OCI-LY7 (cell line): ENCODE results near the gene FAR1. TPM values are rescaled to one million over a fixed set of nuclear protein-coding genes. Genes with fewer than 3 reads are reported as not detected.
A peak's percentile ranks its signal among the peaks of the same experiment; 100 is the strongest.

Experiments
- BruUV-seq: library from RNA; stranded (reverse); fragments of 400-500 nt; replicated peaks from 2 replicates; lab custom pipeline; 2021; lab: Mats Ljungman, UMichigan
- CTCF ChIA-PET: fragments of 300-600 bp; sonication (Branson Sonifier 250); formaldehyde crosslinking; loops from one replicate; lab custom pipeline; 2022; ENCODE audit warnings: antibody characterized with exemption; ENCODE audit not compliant: unreplicated experiment; lab: Charles Lee
- POLR2A ChIA-PET: fragments of 300-600 bp; sonication (Branson Sonifier 250); formaldehyde crosslinking; loops from one replicate; lab custom pipeline; 2022; ENCODE audit warnings: antibody characterized with exemption; lab: Charles Lee
- DNase-seq: peaks from one replicate; pipeline ENCODE4 v3.0.0-alpha.2; 2015; ENCODE audit warnings: low spot score
- H2AFZ ChIP-seq: fragments of 200-600 bp; sonication (generic), shearing (Covaris generic); 2 replicates; pipeline ENCODE4 v1.6.1; 2014; ENCODE audit warnings: mild to moderate bottlenecking, antibody characterized with exemption, low read length, moderate library complexity
- H3K27ac ChIP-seq: fragments of 200-600 bp; sonication (generic); 2 replicates; pipeline ENCODE4 v1.5.1; 2014; ENCODE audit warnings: mixed run types, low read depth, mild to moderate bottlenecking, moderate library complexity, low read length, inconsistent platforms; ENCODE audit not compliant: poor library complexity, severe bottlenecking
- H3K36me3 ChIP-seq: fragments of 200-600 bp; sonication (generic); 2 replicates; pipeline ENCODE4 v1.6.1; 2014; ENCODE audit warnings: mild to moderate bottlenecking, antibody characterized with exemption, low read length, moderate library complexity, mixed read lengths; ENCODE audit not compliant: insufficient read depth
- H3K4me1 ChIP-seq: fragments of 200-600 bp; sonication (generic); 2 replicates; pipeline ENCODE4 v1.5.1; 2014; ENCODE audit warnings: mild to moderate bottlenecking, low read length; ENCODE audit not compliant: insufficient read depth, poor library complexity, severe bottlenecking
- H3K4me2 ChIP-seq: fragments of 200-600 bp; sonication (generic); 2 replicates; pipeline ENCODE4 v1.6.1; 2014; ENCODE audit warnings: mild to moderate bottlenecking, low read length
- H3K4me3 ChIP-seq: fragments of 200-600 bp; sonication (generic); 2 replicates; pipeline ENCODE4 v1.5.1; 2014; ENCODE audit warnings: mild to moderate bottlenecking, low read depth, low read length; ENCODE audit not compliant: poor library complexity, severe bottlenecking
- H3K79me2 ChIP-seq: fragments of 200-600 bp; sonication (generic); 2 replicates; pipeline ENCODE4 v1.6.1; 2016; ENCODE audit warnings: low read depth, mild to moderate bottlenecking, low read length, moderate library complexity, mixed read lengths; ENCODE audit not compliant: insufficient read depth
- H3K9me2 ChIP-seq: fragments of 200-600 bp; sonication (generic); 2 replicates; pipeline ENCODE4 v1.6.1; 2016; ENCODE audit warnings: mild to moderate bottlenecking, low read length, mixed read lengths; ENCODE audit not compliant: insufficient read depth
- H3K9me3 ChIP-seq: fragments of 200-600 bp; sonication (generic); 2 replicates; pipeline ENCODE4 v1.6.1; 2014; ENCODE audit warnings: mild to moderate bottlenecking, mixed run types, low read length, mixed read lengths
- H4K20me1 ChIP-seq: fragments of 200-600 bp; sonication (generic); 2 replicates; pipeline ENCODE4 v1.6.1; 2014; ENCODE audit warnings: mild to moderate bottlenecking, antibody characterized with exemption, low read length, moderate library complexity, mixed read lengths; ENCODE audit not compliant: insufficient read depth
- EZH2phosphoT487 ChIP-seq: fragments of 200-600 bp; sonication (generic); IDR thresholded peaks from 2 replicates; pipeline ENCODE4 v1.6.1; 2018; ENCODE audit warnings: low read depth, borderline replicate concordance, mild to moderate bottlenecking, mixed run types, antibody characterized with exemption, low read length, moderate library complexity, mixed read lengths
- intact Hi-C: fragments of 100-400 bp; cut with micrococcal nuclease; formaldehyde crosslinking; loops from one replicate; pipeline ENCODE4 v1.10.0; 2022; ENCODE audit not compliant: unreplicated experiment
- total RNA-seq, 2 experiments: library from RNA; depleted of rRNA in 1 of 2; stranded (reverse); fragments of >200 nt in 1 of 2; shearing (Covaris generic) in 1 of 2; gene quantifications; 2 replicates each; pipeline ENCODE4 v1.2.3, GENCODE V29; 2014 to 2022
- TF ChIP-seq, protein P1 (sequence below): fragments of 200-600 bp; sonication (generic); conservative IDR thresholded peaks from 2 replicates; pipeline ENCODE4 v1.5.1; 2014; ENCODE audit warnings: mild to moderate bottlenecking, antibody characterized with exemption, low read length, moderate library complexity, mixed read lengths

The FAR1 gene
- total RNA-seq, 2 experiments from 2014 or later: 52.1 to 87.7 TPM

DNA sequence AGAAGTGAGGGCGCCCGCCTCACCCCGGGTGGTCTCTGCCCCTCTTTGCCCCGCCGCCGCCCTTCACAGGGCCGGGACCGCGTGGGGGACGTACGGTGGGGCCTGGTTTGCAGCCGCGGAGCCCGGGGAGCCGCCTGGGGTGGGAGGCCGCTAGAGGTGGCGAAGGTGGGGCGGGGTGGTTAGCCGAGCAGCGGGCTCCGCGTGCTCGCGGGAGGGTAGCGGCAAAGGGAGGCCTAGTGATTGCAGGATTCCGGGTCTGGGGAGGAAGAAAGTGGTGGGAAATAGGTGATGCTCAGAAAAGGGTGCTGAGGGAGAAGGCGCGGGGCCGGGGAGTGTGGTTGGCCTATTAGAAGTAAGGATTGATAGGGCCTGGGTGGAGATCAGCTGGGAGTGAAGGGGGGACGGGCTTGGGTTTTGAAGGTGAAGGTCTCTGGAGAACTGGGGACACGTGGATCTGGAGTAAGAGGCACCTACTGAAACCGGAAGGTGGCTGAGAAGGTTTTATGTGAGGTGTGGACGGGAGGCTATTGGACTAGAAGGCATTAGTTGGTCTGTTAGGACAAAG is 571 bp downstream of the FAR1 start:
- H4K20me1 ChIP-seq: peaks cover 32% of the 10 kb centered on the region
- TF ChIP-seq EZH2phosphoT487: no peak
- TF ChIP-seq, protein P1, sequence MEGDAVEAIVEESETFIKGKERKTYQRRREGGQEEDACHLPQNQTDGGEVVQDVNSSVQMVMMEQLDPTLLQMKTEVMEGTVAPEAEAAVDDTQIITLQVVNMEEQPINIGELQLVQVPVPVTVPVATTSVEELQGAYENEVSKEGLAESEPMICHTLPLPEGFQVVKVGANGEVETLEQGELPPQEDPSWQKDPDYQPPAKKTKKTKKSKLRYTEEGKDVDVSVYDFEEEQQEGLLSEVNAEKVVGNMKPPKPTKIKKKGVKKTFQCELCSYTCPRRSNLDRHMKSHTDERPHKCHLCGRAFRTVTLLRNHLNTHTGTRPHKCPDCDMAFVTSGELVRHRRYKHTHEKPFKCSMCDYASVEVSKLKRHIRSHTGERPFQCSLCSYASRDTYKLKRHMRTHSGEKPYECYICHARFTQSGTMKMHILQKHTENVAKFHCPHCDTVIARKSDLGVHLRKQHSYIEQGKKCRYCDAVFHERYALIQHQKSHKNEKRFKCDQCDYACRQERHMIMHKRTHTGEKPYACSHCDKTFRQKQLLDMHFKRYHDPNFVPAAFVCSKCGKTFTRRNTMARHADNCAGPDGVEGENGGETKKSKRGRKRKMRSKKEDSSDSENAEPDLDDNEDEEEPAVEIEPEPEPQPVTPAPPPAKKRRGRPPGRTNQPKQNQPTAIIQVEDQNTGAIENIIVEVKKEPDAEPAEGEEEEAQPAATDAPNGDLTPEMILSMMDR: no peak
- H3K9me3 ChIP-seq: no peaks in the 10 kb centered on the region; the same call in 1 of the 2 replicates
- H2AFZ ChIP-seq: peak overlapping the region; percentile 79
- H3K36me3 ChIP-seq: peaks cover 37% of the 10 kb centered on the region
- BruUV-seq: no TSS peak
- peaks cover 51% of the 10 kb centered on the region for H3K79me2 ChIP-seq
- H3K27ac ChIP-seq: peak overlapping the region; percentile 52
- H3K4me3 ChIP-seq: peak overlapping the region; percentile 93
- intact Hi-C loops: loop anchor here (1.0 to 10.0 kb wide), 2 partner anchors 206 to 256 kb away; partner anchors contain the start of gene BTBD10
- CTCF ChIA-PET: interaction anchor here (0.6 kb wide), 1 partner anchor 196 kb away, joined by 3 read pairs; no protein-coding TSS in a partner anchor
- POLR2A ChIA-PET: interaction anchor here (2.3 kb wide), 1 partner anchor 204 kb away, joined by 10 read pairs; no protein-coding TSS in a partner anchor
- H3K4me1 ChIP-seq: peaks cover 45% of the 10 kb centered on the region
- DNase-seq: peak; percentile 66
- H3K9me2 ChIP-seq: no peaks in the 10 kb centered on the region
- H3K4me2 ChIP-seq: peak overlapping the region; percentile 85

DNA sequence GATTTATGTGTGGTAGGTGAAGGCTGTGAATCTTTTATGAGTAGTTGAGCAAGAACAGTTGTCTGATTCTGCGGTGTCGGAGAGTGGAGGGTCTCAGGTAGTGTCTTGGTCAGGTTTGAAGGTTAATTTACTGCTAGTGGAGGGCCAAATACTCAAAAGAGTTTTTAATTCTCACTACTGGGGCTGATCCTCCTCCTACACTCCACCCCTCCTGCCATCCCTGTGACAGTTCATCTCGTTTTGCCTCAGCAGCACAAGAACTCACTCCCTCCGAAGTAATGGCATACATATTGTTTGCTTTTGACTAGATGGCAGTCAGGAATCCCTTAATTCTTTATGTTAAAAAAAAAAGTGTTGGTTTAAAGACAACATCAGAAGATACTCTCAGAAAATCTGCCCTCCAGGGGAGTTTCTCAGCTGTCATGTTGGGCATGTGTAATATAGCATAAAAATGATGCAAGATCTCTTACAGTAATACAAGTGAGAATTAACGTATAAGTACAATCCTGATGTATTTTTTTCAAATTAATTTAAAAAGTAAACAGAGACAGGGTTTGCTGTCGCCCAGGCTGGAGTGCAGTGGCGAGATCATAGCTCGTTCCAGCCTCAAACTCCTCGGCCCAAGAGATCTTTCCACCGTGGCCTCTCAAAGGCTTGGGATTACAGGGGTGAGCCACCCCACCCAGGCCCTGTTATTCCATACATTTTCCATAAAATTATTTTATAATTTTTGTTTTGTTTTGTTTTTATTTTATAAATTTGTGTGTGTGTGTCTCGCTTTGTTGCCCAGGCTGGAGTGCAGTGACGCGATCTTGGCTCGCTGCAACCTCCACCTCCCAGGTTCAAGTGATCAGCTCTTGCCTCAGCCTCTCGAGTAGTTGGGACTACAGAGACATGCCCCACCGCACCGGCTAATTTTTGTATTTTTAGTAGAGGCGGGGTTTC is 1.3 kb downstream of the FAR1 start:
- peak overlapping the region; percentile 52 for H3K27ac ChIP-seq
- H2AFZ ChIP-seq: peak overlapping the region; percentile 79; the same call in 1 of the 2 replicates
- H3K79me2 ChIP-seq: peaks cover 59% of the 10 kb centered on the region
- no TSS peak for BruUV-seq
- peak overlapping the region; percentile 85 for H3K4me2 ChIP-seq
- no peaks in the 10 kb centered on the region for H3K9me2 ChIP-seq
- peaks cover 39% of the 10 kb centered on the region for H4K20me1 ChIP-seq
- intact Hi-C loops: loop anchor here (10.0 kb wide), 1 partner anchor 255 kb away; no protein-coding TSS in a partner anchor
- H3K9me3 ChIP-seq: no peaks in the 10 kb centered on the region; the same call in 1 of the 2 replicates
- DNase-seq: peak; percentile 11
- peaks cover 45% of the 10 kb centered on the region for H3K4me1 ChIP-seq
- H3K36me3 ChIP-seq: peaks cover 44% of the 10 kb centered on the region
- CTCF ChIA-PET: no interaction called here
- H3K4me3 ChIP-seq: peak overlapping the region; percentile 93
- TF ChIP-seq EZH2phosphoT487: no peak
- TF ChIP-seq, protein P1: no peak
- POLR2A ChIA-PET: interaction anchor here (0.9 to 1.1 kb wide), 2 partner anchors 24 to 37 kb away, joined by 3 to 4 read pairs; no protein-coding TSS in a partner anchor
